22Rv1 (cell line): Measurements from ENCODE around the gene GAB4.

Experiments
- H3K27ac ChIP-seq: fragments of 450-650 bp; 2 replicates; pipeline ENCODE4 v1.5.1; 2017
- ZFX ChIP-seq: fragments of 450-650 bp; IDR thresholded peaks from 2 replicates; pipeline ENCODE4 v1.6.1; 2017; ENCODE audit warnings: antibody characterized with exemption, borderline replicate concordance
- TF ChIP-seq, protein P1 (sequence below): fragments of 450-650 bp; IDR thresholded peaks from 2 replicates; pipeline ENCODE4 v1.5.1; 2017; ENCODE audit warnings: mild to moderate bottlenecking

The GAB4 gene

DNA sequence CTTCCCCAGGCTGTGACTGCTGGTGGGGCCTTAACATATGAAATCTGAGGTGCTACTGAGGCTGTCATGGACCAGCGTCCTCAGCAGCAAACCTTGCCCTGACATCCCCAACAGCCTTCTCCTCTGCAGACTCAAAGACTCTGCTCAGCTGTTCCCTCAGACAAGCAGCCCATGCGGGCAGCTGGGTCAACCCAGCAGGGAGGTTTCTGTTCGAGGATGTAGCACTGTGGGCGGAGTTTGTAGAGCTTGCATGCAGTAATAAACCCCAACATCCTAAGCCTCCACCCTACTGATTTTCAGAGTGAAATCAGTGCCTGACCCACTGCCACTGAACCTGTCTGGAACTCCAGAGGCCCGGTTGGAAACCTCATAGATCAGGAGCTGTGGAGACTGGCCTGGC, 94.0 kb downstream of the GAB4 start:
- H3K27ac ChIP-seq, result no peak overlapping the region
- TF ChIP-seq, protein P1, sequence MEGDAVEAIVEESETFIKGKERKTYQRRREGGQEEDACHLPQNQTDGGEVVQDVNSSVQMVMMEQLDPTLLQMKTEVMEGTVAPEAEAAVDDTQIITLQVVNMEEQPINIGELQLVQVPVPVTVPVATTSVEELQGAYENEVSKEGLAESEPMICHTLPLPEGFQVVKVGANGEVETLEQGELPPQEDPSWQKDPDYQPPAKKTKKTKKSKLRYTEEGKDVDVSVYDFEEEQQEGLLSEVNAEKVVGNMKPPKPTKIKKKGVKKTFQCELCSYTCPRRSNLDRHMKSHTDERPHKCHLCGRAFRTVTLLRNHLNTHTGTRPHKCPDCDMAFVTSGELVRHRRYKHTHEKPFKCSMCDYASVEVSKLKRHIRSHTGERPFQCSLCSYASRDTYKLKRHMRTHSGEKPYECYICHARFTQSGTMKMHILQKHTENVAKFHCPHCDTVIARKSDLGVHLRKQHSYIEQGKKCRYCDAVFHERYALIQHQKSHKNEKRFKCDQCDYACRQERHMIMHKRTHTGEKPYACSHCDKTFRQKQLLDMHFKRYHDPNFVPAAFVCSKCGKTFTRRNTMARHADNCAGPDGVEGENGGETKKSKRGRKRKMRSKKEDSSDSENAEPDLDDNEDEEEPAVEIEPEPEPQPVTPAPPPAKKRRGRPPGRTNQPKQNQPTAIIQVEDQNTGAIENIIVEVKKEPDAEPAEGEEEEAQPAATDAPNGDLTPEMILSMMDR, result no peak
- TF ChIP-seq ZFX, result no peak

DNA sequence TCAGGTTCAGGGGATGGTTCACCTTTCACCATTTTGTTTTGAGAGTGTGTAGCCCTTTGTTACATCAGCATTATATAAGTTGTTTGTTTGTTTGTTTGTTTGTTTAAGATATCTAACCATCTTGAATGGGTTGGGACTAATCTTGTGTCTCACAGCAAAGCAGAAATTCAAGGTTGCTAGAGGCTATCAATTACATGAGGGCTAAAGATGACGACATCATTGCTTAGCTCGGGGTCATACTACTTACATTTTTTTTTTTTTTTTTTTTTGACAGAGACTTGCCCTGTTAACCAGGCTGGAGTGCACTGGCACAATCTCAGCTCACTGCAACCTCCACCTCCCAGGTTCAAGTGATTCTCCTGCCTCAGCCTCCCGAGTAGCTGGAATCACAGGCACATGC, 95.7 kb downstream of the GAB4 start:
- TF ChIP-seq, protein P1, result no peak
- no peak for TF ChIP-seq ZFX

More for the DNA sequence above, 95.7 kb downstream of the GAB4 start:
- H3K27ac ChIP-seq, result no peak overlapping the region
